ENCODE results near the gene PPIL1.

Gene PPIL1

DNA sequence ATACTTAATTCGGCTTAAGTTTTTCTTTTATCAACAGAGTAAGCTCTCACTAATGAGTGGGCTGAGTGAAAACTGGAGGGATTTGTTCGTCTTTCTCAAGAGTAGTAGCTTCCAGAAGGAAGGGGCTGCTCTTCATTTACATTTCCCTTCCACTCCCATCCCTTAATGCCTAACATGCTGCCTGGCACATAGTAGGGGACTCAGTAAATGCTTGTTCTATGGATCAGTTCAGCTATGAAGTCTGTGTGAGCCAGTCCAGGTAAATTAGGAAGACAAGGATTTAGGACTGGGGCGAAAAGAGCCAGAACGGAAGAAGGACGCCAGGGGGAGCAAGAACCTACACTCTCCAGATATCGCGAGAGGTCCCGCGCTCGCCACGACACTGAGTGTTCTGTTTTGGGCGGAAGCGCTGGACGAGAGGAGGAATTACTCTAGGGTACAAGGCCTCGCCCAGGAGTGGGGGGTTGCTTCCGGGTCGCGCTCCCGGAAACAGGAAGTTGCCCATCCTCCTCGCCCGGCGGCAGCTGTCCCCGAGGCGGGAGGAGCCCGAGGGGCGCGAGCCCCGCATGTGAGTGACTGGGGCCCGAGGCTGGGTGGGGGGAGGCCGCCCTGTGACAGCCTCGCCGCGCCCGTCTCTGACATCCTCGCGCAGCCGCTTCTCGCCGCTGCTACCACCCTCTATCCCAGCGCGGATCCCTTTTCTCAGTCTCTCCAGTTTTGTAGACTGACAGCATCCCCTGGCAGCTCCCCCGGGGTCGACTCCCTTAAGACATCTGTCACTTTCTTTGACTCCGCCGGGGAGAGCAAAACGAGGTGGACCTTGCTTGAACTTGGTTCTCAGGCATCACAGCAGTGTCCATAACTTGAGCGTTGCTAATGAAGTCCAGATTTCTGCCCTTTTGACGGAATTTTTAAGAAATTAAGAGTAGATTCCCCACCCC, 11.1 kb upstream of the PPIL1 start, which contains the start of gene C6orf89 (continued):
- TF ChIP-seq, protein P1, sequence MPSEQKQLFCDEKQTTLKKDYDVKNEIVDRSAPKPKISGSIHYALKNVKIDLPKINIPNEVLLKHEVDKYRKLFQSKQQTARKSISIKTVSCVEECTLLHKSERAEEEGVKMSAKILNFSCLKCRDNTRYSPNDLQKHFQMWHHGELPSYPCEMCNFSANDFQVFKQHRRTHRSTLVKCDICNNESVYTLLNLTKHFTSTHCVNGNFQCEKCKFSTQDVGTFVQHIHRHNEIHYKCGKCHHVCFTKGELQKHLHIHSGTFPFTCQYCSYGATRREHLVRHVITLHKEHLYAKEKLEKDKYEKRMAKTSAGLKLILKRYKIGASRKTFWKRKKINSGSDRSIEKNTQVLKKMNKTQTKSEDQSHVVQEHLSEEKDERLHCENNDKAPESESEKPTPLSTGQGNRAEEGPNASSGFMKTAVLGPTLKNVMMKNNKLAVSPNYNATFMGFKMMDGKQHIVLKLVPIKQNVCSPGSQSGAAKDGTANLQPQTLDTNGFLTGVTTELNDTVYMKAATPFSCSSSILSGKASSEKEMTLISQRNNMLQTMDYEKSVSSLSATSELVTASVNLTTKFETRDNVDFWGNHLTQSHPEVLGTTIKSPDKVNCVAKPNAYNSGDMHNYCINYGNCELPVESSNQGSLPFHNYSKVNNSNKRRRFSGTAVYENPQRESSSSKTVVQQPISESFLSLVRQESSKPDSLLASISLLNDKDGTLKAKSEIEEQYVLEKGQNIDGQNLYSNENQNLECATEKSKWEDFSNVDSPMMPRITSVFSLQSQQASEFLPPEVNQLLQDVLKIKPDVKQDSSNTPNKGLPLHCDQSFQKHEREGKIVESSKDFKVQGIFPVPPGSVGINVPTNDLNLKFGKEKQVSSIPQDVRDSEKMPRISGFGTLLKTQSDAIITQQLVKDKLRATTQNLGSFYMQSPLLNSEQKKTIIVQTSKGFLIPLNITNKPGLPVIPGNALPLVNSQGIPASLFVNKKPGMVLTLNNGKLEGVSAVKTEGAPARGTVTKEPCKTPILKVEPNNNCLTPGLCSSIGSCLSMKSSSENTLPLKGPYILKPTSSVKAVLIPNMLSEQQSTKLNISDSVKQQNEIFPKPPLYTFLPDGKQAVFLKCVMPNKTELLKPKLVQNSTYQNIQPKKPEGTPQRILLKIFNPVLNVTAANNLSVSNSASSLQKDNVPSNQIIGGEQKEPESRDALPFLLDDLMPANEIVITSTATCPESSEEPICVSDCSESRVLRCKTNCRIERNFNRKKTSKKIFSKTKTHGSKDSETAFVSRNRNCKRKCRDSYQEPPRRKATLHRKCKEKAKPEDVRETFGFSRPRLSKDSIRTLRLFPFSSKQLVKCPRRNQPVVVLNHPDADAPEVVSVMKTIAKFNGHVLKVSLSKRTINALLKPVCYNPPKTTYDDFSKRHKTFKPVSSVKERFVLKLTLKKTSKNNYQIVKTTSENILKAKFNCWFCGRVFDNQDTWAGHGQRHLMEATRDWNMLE (tag by site-specific recombination; conservative IDR thresholded peaks at IDR 0.05; ENCODE audit: low read depth): peak; percentile 100
- TF ChIP-seq ZNF248 (tag by site-specific recombination; IDR thresholded peaks at IDR 0.05) (no peak), ZNF558 (tag by site-specific recombination; IDR thresholded peaks at IDR 0.05) (no peak; the same call in 1 of the 2 replicates), ZSCAN16 (tag by site-specific recombination; IDR thresholded peaks at IDR 0.05) (peak; percentile 75), RBAK (tag by site-specific recombination; IDR thresholded peaks at IDR 0.05) (no peak), ZNF394 (tag by site-specific recombination; IDR thresholded peaks at IDR 0.05; ENCODE audit: borderline replicate concordance) (peak; percentile 64; the same call in 1 of the 2 replicates), ATF2 (tag by site-specific recombination; IDR thresholded peaks at IDR 0.05; ENCODE audit: low read depth) (no peak), ZNF561 (tag by site-specific recombination; IDR thresholded peaks at IDR 0.05; ENCODE audit: borderline replicate concordance) (peak; percentile 85; the same call in 1 of the 2 replicates), PATZ1 (tag by site-specific recombination; IDR thresholded peaks at IDR 0.05) (peak; percentile 97), ZNF747 (tag by site-specific recombination; IDR thresholded peaks at IDR 0.05) (no peak), ZNF324 (tag by site-specific recombination; IDR thresholded peaks at IDR 0.05) (peak; percentile 73; the same call in 1 of the 2 replicates), ZBTB7A (tag by site-specific recombination; IDR thresholded peaks at IDR 0.05; ENCODE audit: low read depth) (peak; percentile 72; the same call in 1 of the 2 replicates), ZBTB48 (tag by site-specific recombination; IDR thresholded peaks at IDR 0.05) (peak; percentile 82), GLI4 (tag by site-specific recombination; IDR thresholded peaks at IDR 0.05) (no peak), GLIS1 (tag by site-specific recombination; IDR thresholded peaks at IDR 0.05) (peak; percentile 69), SP2 (tag by site-specific recombination; IDR thresholded peaks at IDR 0.05) (peak; percentile 98), ZNF433 (tag by site-specific recombination; IDR thresholded peaks at IDR 0.05; ENCODE audit: low read depth) (no peak), YY2 (tag by site-specific recombination; IDR thresholded peaks at IDR 0.05) (peak; percentile 57)
- TF ChIP-seq, protein P2, sequence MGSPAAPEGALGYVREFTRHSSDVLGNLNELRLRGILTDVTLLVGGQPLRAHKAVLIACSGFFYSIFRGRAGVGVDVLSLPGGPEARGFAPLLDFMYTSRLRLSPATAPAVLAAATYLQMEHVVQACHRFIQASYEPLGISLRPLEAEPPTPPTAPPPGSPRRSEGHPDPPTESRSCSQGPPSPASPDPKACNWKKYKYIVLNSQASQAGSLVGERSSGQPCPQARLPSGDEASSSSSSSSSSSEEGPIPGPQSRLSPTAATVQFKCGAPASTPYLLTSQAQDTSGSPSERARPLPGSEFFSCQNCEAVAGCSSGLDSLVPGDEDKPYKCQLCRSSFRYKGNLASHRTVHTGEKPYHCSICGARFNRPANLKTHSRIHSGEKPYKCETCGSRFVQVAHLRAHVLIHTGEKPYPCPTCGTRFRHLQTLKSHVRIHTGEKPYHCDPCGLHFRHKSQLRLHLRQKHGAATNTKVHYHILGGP (tag by site-specific recombination; IDR thresholded peaks at IDR 0.05): no peak
- TF ChIP-seq, protein P3, sequence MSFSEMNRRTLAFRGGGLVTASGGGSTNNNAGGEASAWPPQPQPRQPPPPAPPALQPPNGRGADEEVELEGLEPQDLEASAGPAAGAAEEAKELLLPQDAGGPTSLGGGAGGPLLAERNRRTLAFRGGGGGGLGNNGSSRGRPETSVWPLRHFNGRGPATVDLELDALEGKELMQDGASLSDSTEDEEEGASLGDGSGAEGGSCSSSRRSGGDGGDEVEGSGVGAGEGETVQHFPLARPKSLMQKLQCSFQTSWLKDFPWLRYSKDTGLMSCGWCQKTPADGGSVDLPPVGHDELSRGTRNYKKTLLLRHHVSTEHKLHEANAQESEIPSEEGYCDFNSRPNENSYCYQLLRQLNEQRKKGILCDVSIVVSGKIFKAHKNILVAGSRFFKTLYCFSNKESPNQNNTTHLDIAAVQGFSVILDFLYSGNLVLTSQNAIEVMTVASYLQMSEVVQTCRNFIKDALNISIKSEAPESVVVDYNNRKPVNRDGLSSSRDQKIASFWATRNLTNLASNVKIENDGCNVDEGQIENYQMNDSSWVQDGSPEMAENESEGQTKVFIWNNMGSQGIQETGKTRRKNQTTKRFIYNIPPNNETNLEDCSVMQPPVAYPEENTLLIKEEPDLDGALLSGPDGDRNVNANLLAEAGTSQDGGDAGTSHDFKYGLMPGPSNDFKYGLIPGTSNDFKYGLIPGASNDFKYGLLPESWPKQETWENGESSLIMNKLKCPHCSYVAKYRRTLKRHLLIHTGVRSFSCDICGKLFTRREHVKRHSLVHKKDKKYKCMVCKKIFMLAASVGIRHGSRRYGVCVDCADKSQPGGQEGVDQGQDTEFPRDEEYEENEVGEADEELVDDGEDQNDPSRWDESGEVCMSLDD (tag by site-specific recombination; IDR thresholded peaks at IDR 0.05): peak; percentile 94
- TF ChIP-seq, protein P4, sequence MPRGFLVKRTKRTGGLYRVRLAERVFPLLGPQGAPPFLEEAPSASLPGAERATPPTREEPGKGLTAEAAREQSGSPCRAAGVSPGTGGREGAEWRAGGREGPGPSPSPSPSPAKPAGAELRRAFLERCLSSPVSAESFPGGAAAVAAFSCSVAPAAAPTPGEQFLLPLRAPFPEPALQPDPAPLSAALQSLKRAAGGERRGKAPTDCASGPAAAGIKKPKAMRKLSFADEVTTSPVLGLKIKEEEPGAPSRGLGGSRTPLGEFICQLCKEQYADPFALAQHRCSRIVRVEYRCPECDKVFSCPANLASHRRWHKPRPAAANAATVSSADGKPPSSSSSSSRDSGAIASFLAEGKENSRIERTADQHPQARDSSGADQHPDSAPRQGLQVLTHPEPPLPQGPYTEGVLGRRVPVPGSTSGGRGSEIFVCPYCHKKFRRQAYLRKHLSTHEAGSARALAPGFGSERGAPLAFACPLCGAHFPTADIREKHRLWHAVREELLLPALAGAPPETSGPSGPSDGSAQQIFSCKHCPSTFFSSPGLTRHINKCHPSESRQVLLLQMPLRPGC (tag by site-specific recombination; IDR thresholded peaks at IDR 0.05): peak; percentile 63; the same call in 1 of the 2 replicates
- TF ChIP-seq, protein P5, sequence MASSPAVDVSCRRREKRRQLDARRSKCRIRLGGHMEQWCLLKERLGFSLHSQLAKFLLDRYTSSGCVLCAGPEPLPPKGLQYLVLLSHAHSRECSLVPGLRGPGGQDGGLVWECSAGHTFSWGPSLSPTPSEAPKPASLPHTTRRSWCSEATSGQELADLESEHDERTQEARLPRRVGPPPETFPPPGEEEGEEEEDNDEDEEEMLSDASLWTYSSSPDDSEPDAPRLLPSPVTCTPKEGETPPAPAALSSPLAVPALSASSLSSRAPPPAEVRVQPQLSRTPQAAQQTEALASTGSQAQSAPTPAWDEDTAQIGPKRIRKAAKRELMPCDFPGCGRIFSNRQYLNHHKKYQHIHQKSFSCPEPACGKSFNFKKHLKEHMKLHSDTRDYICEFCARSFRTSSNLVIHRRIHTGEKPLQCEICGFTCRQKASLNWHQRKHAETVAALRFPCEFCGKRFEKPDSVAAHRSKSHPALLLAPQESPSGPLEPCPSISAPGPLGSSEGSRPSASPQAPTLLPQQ (tag by site-specific recombination; IDR thresholded peaks at IDR 0.05): peak; percentile 88

Data from HEK293 (cell line).